SH-SY5Y (cell line): ENCODE results near the gene RARB.

Experiments
- GATA2 ChIP-seq: IDR thresholded peaks from 2 replicates; pipeline ENCODE4 v1.6.1; 2011; ENCODE audit warnings: mild to moderate bottlenecking, low read depth, low read length
- GATA3 ChIP-seq: IDR thresholded peaks from 2 replicates; pipeline ENCODE4 v1.6.1; 2011; ENCODE audit warnings: low read depth, mild to moderate bottlenecking, low read length, moderate library complexity

DNA sequence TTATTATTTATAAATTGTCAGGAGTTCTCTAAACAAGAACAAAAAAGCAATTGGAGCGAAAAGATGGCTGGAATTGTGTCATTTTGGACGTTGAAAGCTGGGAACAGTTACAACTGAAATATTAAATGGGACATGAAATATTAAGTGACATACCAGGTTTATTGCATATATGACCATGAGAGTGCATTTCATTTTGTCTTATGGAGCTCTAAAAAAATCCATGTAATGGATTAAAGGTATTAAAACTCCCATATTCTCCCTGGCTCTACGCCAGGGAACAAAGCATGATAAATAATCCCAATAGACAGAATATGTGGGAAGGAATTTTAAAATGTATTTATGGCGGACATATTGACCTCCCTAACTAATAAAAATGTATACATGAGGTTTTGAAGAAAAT lies 17.7 kb downstream of the RARB start:
- TF ChIP-seq GATA3 = no peak
- TF ChIP-seq GATA2 = no peak
